GM18517 (cell line): ENCODE data around the gene TUBGCP4.

Experiments
- ATAC-seq: cut with Tn5 transposase; IDR thresholded peaks from one replicate; pipeline ENCODE4 v1.9.1; 2021; ENCODE audit warnings: mild to moderate bottlenecking, moderate library complexity; ENCODE audit not compliant: unreplicated experiment

The TUBGCP4 gene

GRCh38 chr15:43403616-43404015 is 32.7 kb downstream of the TUBGCP4 start:
- ATAC-seq: no peak

- no peak for ATAC-seq
These were observed 33.2 kb downstream of the TUBGCP4 start for GRCh38 chr15:43404130-43404529.

DNA sequence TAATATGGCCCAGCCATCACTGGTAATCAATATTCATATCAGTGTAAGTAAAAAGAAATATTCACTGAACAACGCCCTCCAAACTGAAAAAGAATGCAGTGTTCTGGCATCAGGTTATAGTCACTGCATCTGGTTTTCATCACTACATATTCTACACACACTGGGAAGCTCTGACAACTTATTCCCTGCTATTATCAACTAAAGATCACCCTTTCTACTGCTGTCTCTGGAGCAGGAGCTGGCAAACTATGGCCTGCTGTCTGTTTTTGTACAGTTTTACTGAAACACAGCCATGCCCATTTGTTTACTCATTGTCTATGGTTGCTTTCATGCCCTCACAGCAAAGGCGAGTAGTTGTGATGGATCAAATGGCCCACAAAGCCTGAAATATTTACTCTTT is 35.3 kb downstream of the TUBGCP4 start:
- no peak for ATAC-seq

DNA sequence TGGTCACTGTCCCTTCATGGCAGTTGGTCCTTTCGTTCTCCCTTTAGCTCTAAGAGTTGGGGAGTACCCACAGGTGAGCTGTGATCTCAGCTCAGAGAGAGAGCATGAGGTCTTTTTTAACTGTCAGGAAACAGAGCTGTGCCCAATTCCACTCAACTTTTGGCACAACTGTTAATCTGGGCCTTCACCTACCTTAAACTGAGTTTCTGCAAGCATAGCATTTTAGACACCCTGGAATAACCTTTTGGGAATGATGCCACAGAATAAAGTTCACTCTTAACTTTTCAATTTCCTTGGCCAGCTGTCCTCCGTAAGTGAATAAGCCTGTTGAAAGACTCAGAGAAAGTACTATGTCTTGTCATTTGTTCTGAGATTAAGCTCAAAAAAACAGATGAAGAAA is 35.9 kb downstream of the TUBGCP4 start:
- ATAC-seq: no peak

- ATAC-seq: no peak
These were observed 37.9 kb downstream of the TUBGCP4 start for GRCh38 chr15:43408789-43409188.

DNA sequence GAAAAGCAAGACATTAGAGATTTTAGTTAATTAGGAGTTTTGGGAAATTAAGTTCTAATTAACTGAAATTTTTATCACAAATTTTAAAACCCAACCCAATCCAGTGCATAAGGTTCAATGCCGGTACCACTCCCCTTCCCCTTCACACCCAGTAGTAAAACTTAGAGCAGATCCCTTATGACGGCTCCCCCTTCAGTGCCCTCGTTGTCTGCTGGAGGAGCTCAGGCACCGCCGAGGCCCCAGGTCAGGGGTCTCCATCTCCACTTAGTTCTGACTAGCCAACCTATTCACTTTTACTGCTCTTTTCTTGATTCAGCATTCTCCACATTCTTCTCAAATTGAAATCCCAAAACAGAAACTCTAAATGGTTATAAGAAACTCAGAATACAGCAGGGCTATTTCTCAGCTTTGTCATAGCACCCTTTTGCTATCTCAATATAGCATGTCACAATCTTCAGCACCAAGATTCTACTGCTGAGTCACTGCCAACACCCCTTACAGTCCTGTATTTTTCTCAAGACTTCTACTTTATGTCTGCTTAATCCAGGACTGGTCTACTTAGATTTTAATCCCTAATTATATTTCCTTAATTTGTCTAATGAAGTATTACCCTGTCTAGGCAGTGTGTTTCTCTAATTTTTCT is 39.8 kb downstream of the TUBGCP4 start:
- ATAC-seq: no peak

- ATAC-seq: no peak
These were observed 41.2 kb downstream of the TUBGCP4 start for GRCh38 chr15:43412096-43412495.

GRCh38 chr15:43414196-43414595 is 43.3 kb downstream of the TUBGCP4 start:
- ATAC-seq: no peak

DNA sequence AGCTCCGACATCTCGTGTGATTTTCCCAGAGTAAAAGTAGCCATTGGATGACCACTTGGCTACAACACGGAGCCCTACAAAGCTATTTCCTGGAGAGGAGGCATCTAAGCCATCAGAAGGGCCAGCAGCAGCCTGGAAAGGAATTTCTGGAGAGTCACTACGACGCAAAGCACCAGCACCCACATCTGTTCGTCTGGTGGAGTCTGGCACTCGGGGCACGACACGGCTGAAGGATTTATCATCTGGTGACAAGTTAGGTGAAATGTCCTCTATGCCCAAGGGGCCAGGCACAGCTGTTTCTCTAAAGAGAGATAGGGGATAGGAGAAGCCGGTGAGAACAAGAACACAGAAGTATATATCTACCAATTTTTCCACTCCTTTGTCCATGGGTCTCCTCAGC is 49.5 kb downstream of the TUBGCP4 start:
- no peak for ATAC-seq

- no peak for ATAC-seq
These were observed 50.0 kb downstream of the TUBGCP4 start for GRCh38 chr15:43420876-43421275.

DNA sequence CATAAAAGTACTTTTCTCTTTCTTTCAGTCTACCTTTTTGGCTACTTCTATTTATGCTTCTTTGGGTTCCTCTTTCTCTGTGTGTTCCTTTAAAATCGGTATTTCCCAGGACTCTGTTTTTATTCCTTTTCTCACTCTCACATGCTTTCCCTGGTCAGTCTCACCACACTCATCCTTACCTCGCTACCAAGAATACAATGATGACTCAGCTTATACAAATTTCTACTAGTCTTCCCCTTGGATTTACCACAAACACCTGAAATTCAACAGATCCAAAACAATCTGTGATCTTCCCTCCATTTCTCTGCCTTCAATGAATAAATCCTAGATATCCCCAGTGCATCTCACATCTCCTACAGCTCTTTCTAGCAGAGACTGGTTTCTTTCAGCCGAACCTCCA is 52.9 kb downstream of the TUBGCP4 start:
- no peak for ATAC-seq

- no peak for ATAC-seq
These were observed 58.8 kb downstream of the TUBGCP4 start for GRCh38 chr15:43429687-43430086.

GRCh38 chr15:43433165-43433564 is 62.3 kb downstream of the TUBGCP4 start:
- no peak for ATAC-seq

DNA sequence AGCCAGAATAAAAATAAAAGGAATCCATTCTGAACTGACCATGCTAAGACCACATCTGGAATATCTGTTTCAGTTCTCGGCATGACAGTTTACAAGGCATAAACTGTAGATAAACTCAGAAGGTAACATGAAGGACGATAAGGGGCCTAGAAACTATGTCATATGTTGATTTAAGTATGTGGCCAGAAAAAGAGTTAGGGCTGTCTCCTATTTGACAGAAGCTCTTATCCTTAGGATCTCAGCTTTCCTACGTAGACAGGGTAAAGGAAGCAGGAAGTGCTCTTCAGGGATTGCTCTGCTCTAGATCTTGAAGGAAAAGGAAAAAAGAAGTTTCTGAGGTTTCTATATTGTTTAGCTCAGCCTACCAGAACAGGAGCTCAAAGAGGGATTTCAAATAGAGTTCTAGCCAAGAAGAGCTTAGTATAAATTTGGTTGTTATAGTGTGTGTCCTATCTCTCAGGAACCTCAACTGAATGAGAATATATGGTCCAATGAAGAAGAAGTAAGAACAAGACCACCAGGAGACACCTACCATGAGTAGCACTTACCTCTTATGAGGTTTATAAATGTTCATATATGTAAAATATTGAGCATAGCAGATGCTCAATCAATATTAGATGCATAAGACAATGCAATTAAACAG is 62.9 kb downstream of the TUBGCP4 start:
- ATAC-seq: no peak

DNA sequence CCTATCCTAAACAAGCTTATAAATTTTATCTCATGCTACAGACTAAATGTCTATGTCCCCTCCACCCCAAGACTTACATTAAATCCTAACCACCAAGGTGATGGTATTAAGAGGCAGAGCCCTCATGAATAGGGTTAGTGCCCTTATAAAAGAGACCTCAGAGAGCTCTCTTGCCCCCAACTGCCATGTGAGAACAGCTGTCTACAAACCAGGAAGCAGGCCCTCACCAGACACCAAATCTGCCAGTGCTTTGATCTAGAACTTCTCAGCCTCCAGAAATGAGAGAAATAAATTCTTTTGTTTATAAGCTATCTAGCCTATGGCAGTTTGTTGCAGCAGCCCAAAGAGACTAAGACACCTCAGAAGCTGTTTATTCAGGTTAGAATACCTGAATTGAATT is 63.5 kb downstream of the TUBGCP4 start:
- no peak for ATAC-seq

- ATAC-seq: no peak
These were observed 65.5 kb downstream of the TUBGCP4 start for GRCh38 chr15:43436395-43436794.

DNA sequence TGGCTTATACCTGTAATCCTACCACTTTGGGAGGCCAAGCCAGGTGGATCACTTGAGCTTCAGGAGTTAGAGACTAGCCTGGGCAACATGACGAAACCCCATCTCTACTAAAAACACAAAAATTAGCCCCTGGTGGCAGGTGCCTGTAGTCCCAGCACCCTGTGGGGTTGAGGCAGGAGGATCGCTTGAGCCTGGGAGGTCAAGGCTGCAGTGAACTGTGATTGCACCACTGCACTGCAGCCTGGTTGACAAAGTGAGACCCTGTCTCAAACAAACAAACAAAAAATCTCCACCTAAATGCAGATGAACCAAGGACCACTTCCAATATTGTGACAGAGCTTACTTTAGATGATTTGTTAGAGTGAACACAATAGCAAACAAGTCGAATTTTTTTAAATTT is 68.4 kb downstream of the TUBGCP4 start:
- no peak for ATAC-seq

- peak; percentile 61 for ATAC-seq
These were observed 69.9 kb downstream of the TUBGCP4 start for GRCh38 chr15:43440721-43441281.

DNA sequence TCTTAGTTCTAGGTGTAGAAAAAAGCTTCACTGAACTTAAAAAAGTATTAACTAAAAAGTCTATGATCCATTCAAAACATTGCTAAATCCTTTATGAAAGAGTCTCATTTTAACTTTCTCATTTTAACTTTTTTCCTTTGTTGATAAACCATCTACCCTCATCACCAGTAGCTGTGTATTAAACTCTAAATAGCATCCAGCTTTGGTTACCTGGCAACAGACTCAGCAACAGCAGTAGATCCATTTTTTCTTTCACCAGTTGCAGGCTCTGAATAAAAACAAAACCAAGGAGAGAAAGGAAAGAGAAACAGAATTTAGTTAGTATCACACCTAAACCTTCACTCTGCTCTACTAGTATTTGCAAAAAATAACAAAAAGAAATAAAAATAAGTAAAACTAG is 70.4 kb downstream of the TUBGCP4 start:
- no peak for ATAC-seq

DNA sequence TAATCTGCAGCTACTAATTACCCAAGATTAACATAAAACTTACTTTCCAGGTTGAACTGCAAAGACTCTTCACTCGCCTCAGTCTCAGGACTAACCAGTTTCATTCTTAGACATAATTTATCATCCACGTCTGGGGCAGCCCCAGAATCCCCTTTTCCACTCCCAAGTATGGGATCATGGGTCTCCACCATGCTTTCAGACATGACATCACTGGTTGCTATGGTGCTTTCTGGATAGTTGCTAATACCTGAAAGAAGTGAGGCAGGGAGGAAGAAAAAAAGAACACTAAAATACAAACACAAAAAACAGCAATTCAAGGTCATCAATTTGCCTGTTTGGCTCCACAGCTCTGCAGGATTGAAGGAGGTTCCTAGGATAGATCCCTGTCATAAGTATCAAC is 75.4 kb downstream of the TUBGCP4 start:
- ATAC-seq: no peak

GRCh38 chr15:43449981-43450380 is 79.1 kb downstream of the TUBGCP4 start:
- ATAC-seq: no peak
